ENCODE measurements around the gene GRIK3.

The GRIK3 gene

DNA sequence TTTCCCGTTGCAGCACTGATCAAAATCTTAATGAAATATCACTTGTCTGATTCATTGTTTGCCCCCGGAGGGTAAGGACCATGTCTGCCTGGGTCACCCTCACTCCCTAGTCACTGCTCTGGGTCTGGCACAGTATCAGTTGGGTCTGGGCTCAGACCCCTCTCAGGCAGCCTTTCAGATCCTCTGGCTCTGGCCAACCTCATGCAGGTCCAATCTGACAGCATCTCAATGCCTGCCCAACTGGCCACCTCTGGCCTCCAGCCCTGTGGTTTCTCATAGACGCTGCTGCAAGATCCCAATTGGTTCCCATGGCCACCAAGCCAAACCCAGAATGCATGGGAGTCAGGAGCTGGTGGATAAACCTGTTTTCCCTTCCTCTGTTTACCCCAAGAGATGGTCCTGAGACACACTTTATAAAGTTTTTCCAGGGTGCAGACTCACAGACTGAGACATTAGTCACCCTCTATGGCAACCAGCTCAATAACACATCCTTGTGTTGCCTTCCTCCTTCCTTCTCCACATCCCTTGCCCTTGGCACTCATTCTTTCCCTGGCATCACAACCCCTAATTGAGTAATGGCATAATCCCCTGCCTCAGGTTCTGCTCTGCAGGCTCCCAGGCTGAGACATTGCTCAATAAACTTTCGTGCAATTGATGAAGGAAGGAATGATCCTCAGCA is 199.2 kb downstream of the GRIK3 start:
- TF ChIP-seq SUZ12 (IDR thresholded peaks at IDR 0.05; ENCODE audit: extremely low read depth, insufficient read depth, insufficient read length) (no peak), YY1 (IDR thresholded peaks at IDR 0.05; ENCODE audit: insufficient read depth, insufficient read length) (no peak), ZNF274 (IDR thresholded peaks at IDR 0.05; ENCODE audit: low read depth, low read length) (no peak)
- Histone ChIP-seq H3K4me3 (ENCODE audit: insufficient read length, low read depth) (no peak overlapping the region), H3K36me3 (ENCODE audit: insufficient read depth, insufficient read length, low read length) (no peaks in the 10 kb centered on the region), H3K27me3 (ENCODE audit: insufficient read depth, insufficient read length) (no peaks in the 10 kb centered on the region), H3K9me3 (ENCODE audit: insufficient read depth, low read length) (no peaks in the 10 kb centered on the region), H3K9ac (ENCODE audit: insufficient read length, low read depth) (no peak overlapping the region), H3K4me1 (ENCODE audit: insufficient read depth, insufficient read length) (peaks cover 26% of the 10 kb centered on the region)
- DNase-seq (ENCODE audit: low read depth, low spot score) = no peak

DNA sequence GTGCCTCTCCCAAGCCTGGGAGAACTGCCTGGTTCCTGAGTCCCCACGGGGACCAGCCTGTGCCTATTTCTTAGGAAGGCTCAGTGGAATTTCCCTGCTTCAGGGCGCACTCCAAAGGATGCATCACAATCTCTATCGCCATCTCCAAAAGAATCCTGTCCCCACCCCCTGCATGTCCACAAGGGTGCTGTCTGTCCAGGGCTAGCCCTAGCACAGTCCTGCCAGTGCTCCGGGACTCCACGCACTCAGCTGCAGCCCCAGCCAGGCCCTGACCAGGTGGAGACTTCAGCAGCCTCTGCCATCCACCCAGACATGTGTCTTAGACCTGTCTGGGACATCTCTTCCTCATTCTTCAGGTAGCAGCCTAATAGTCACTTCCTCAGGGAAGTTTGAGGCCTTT is 199.7 kb downstream of the GRIK3 start:
- DNase-seq (ENCODE audit: low read depth, low spot score) = no peak
- H3K27me3 ChIP-seq (ENCODE audit: insufficient read depth, insufficient read length) = no peaks in the 10 kb centered on the region

DNA sequence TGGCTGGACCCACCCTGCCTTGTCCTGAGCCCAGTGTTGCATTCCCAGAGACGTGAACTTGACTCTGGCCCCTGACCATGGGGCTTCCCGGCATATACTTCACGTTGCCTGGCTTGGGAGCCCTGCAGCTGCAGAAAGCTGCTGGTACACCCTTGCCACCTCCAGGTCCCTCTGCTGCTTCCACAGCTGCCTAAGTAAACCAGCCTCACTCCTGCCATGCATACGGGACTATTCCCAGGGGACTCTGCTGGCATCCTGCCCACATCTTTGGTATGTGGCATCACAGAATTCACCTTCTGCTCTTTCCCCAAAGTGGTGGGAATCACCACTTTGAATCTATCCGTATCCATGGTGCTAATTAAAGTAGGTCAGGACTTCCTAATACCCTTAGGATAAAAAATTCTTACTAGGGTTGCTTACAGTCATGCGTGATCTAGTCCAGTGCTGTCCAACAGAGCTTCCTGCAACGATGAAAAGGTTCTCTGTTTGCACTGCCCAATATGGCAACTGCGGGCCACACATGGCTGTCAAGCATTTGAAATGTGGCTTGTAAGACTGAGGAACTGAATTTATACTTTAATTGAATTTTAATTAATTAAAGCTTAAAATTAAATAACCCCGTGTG is 203.0 kb downstream of the GRIK3 start:
- peaks cover 20% of the 10 kb centered on the region for H3K4me1 ChIP-seq (ENCODE audit: insufficient read depth, insufficient read length)
- H3K9ac ChIP-seq (ENCODE audit: insufficient read length, low read depth) = no peak overlapping the region
- no peak for TF ChIP-seq ZNF274 (IDR thresholded peaks at IDR 0.05; ENCODE audit: low read depth, low read length)
- TF ChIP-seq YY1 (IDR thresholded peaks at IDR 0.05; ENCODE audit: insufficient read depth, insufficient read length) = no peak
- H3K36me3 ChIP-seq (ENCODE audit: insufficient read depth, insufficient read length, low read length) = no peaks in the 10 kb centered on the region
- H3K4me3 ChIP-seq (ENCODE audit: insufficient read length, low read depth) = no peak overlapping the region
- H3K9me3 ChIP-seq (ENCODE audit: insufficient read depth, low read length) = no peaks in the 10 kb centered on the region; the same call in 1 of the 2 replicates
- H3K27me3 ChIP-seq (ENCODE audit: insufficient read depth, insufficient read length) = no peaks in the 10 kb centered on the region
- no peak for DNase-seq (ENCODE audit: low read depth, low spot score)

More for the DNA sequence above, 199.7 kb downstream of the GRIK3 start:
- no peak overlapping the region for H3K9ac ChIP-seq (ENCODE audit: insufficient read length, low read depth)
- TF ChIP-seq YY1 (IDR thresholded peaks at IDR 0.05; ENCODE audit: insufficient read depth, insufficient read length) = no peak
- no peak for TF ChIP-seq SUZ12 (IDR thresholded peaks at IDR 0.05; ENCODE audit: extremely low read depth, insufficient read depth, insufficient read length)
- TF ChIP-seq ZNF274 (IDR thresholded peaks at IDR 0.05; ENCODE audit: low read depth, low read length) = no peak
- H3K36me3 ChIP-seq (ENCODE audit: insufficient read depth, insufficient read length, low read length) = no peaks in the 10 kb centered on the region
- H3K9me3 ChIP-seq (ENCODE audit: insufficient read depth, low read length) = no peaks in the 10 kb centered on the region
- peaks cover 26% of the 10 kb centered on the region for H3K4me1 ChIP-seq (ENCODE audit: insufficient read depth, insufficient read length)
- H3K4me3 ChIP-seq (ENCODE audit: insufficient read length, low read depth) = no peak overlapping the region

DNA sequence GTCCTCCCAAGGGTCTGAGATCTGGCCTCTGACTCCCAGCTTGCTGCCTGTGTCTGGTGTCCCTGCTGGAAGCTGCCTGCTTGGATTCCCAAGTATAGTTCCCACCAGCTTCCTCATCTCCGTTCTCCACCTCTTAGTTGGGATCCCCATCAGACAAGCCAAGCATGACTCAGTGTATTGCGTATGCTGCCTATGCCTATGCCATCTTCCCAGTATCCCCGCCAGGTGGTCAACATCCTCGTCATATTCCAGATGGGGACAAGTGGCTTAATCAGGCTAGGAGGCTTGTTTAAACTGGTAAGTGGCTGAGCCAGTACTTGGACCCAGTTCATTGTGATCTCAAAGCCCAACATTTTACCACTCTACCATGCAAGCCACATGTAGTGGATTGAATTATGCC is 204.4 kb downstream of the GRIK3 start:
- Histone ChIP-seq H3K4me3 (ENCODE audit: insufficient read length, low read depth) (no peak overlapping the region), H3K9ac (ENCODE audit: insufficient read length, low read depth) (no peak overlapping the region), H3K9me3 (ENCODE audit: insufficient read depth, low read length) (no peaks in the 10 kb centered on the region; the same call in 1 of the 2 replicates), H3K36me3 (ENCODE audit: insufficient read depth, insufficient read length, low read length) (no peaks in the 10 kb centered on the region), H3K4me1 (ENCODE audit: insufficient read depth, insufficient read length) (peaks cover 20% of the 10 kb centered on the region), H3K27me3 (ENCODE audit: insufficient read depth, insufficient read length) (no peaks in the 10 kb centered on the region)
- TF ChIP-seq ZNF274 (IDR thresholded peaks at IDR 0.05; ENCODE audit: low read depth, low read length) (no peak), SUZ12 (IDR thresholded peaks at IDR 0.05; ENCODE audit: extremely low read depth, insufficient read depth, insufficient read length) (no peak), YY1 (IDR thresholded peaks at IDR 0.05; ENCODE audit: insufficient read depth, insufficient read length) (no peak)
- no peak for DNase-seq (ENCODE audit: low read depth, low spot score)

DNA sequence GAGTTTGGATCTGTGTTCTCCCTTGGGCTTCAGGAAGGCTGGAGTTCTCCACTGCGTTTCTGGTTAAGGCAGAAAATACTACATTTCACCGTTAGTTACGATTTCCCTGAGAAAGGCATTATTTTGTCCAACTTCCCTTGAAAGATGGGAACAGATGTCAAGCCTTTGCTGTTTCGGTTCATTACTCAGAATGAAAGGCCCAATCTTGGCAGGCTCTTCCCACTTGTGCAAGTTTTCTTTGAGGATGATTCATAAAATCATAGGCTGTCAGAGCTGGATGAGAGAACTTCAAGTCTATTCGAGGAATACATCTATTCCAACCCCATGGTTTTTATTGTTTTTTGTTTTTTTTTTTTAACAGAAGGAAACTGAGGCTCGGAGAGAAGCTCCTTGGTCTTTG is 205.2 kb downstream of the GRIK3 start:
- Histone ChIP-seq H3K9me3 (ENCODE audit: insufficient read depth, low read length) (no peaks in the 10 kb centered on the region; the same call in 1 of the 2 replicates), H3K27me3 (ENCODE audit: insufficient read depth, insufficient read length) (no peaks in the 10 kb centered on the region)
- no peak for DNase-seq (ENCODE audit: low read depth, low spot score)

DNA sequence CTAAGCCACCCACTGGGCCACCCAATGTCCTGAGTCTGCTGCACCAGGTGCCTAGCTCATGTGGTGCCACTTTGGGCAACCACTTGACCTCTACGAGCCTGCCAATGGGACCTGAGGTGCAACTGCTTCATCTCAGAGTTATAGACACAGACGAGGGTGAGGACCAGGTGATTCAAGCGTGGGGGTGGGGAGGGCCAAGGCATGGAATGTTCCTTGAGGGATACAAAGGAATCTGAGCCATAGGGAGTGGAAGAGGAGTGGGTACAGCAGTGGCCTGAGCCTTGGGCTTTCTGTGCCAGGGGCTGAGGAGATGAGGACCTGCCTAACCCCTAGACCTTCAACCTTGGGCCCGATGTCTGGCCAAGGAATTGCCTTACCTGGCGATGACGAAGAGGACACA is 209.1 kb downstream of the GRIK3 start:
- no peak for DNase-seq (ENCODE audit: low read depth, low spot score)
- Histone ChIP-seq H3K9me3 (ENCODE audit: insufficient read depth, low read length) (no peaks in the 10 kb centered on the region; the same call in 1 of the 2 replicates), H3K27me3 (ENCODE audit: insufficient read depth, insufficient read length) (no peaks in the 10 kb centered on the region), H3K4me3 (ENCODE audit: insufficient read length, low read depth) (no peak overlapping the region), H3K4me1 (ENCODE audit: insufficient read depth, insufficient read length) (peaks cover 25% of the 10 kb centered on the region), H3K36me3 (ENCODE audit: insufficient read depth, insufficient read length, low read length) (no peaks in the 10 kb centered on the region), H3K9ac (ENCODE audit: insufficient read length, low read depth) (peak overlapping the region; percentile 65)
- TF ChIP-seq ZNF274 (IDR thresholded peaks at IDR 0.05; ENCODE audit: low read depth, low read length) (no peak), SUZ12 (IDR thresholded peaks at IDR 0.05; ENCODE audit: extremely low read depth, insufficient read depth, insufficient read length) (no peak), YY1 (IDR thresholded peaks at IDR 0.05; ENCODE audit: insufficient read depth, insufficient read length) (no peak)

More for the DNA sequence above, 205.2 kb downstream of the GRIK3 start:
- Histone ChIP-seq H3K4me1 (ENCODE audit: insufficient read depth, insufficient read length) (peaks cover 20% of the 10 kb centered on the region), H3K9ac (ENCODE audit: insufficient read length, low read depth) (no peak overlapping the region), H3K36me3 (ENCODE audit: insufficient read depth, insufficient read length, low read length) (no peaks in the 10 kb centered on the region), H3K4me3 (ENCODE audit: insufficient read length, low read depth) (no peak overlapping the region)
- TF ChIP-seq SUZ12 (IDR thresholded peaks at IDR 0.05; ENCODE audit: extremely low read depth, insufficient read depth, insufficient read length) (no peak), ZNF274 (IDR thresholded peaks at IDR 0.05; ENCODE audit: low read depth, low read length) (no peak), YY1 (IDR thresholded peaks at IDR 0.05; ENCODE audit: insufficient read depth, insufficient read length) (no peak)

DNA sequence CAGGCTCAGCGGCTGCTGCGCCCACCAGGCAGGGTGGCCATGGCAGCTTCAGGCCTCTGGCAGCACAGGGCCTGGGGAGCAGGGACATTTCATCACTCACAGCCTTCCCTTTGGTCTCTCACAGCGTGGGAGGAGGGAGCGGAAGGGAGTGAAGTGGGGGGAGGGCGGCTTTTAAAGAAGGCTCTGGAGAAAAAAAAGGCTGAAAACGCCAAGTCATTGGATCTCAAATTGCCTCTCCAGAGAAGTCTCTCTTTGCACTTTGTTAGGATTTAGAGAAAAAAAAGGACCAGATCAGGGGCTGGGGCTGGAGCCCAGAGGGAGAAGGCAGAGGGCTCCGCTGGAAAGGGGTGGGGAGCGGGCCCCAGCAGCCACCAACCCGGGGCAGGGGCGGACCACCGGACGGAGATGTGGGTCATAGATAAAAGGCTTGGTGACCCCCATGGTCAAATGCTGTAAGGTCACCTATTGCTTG is 209.9 kb downstream of the GRIK3 start:
- no peaks in the 10 kb centered on the region; the same call in 1 of the 2 replicates for H3K9me3 ChIP-seq (ENCODE audit: insufficient read depth, low read length)
- peaks cover 26% of the 10 kb centered on the region for H3K4me1 ChIP-seq (ENCODE audit: insufficient read depth, insufficient read length)
- DNase-seq (ENCODE audit: low read depth, low spot score) = peak; percentile 93
- H3K4me3 ChIP-seq (ENCODE audit: insufficient read length, low read depth) = no peak overlapping the region
- peak overlapping the region; percentile 65 for H3K9ac ChIP-seq (ENCODE audit: insufficient read length, low read depth)
- H3K36me3 ChIP-seq (ENCODE audit: insufficient read depth, insufficient read length, low read length) = no peaks in the 10 kb centered on the region
- no peaks in the 10 kb centered on the region for H3K27me3 ChIP-seq (ENCODE audit: insufficient read depth, insufficient read length)
- TF ChIP-seq YY1 (IDR thresholded peaks at IDR 0.05; ENCODE audit: insufficient read depth, insufficient read length) (no peak), ZNF274 (IDR thresholded peaks at IDR 0.05; ENCODE audit: low read depth, low read length) (no peak), SUZ12 (IDR thresholded peaks at IDR 0.05; ENCODE audit: extremely low read depth, insufficient read depth, insufficient read length) (no peak)

Measured in NT2/D1 (cell line).